ENCODE data around the gene CNBD2.
A peak's percentile ranks its signal among the peaks of the same experiment; 100 is the strongest.
"Not testable (repeated sequence)": the region's sequence is repeated elsewhere in the genome, so short reads cannot be mapped to it uniquely, and the experiment has no call there.

Gene CNBD2

DNA sequence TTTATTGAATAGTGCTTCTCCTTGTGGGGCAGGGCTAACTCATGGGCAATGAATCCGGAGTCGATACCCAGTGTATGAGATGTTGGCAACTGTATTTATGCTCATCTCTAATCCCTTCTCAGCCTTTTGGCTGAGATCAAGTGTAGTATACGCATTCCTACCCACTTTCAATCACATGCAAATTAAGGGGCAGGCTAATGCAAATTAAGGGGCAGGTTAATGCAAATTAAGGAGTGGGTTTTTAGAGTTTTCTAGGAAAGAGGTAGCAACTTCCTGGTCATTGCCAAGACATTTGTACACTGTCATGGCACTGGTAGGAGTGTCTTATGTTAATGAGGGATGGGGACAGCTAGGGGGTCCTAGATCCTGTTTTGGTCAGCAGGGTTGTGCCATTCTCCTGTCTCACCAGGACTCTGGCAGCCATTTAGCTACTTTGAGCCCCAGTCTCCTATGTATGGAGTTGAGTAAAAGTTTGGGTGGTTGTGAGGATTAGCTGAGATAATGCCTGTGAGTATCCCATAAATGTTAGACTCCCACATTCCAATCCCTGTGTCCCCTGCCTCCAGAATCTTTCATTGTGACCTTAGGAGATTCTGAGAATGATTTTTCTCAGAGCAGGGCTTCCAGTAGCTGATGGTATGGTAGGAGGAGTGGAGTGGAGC lies at the start of gene CNBD2:
CNBD2 (plus strand) TSS at position 612 of the 662 bp plus-strand sequence. CDS start 173 bp downstream, outside the sequence.
- DNase-seq: no peak

DNA sequence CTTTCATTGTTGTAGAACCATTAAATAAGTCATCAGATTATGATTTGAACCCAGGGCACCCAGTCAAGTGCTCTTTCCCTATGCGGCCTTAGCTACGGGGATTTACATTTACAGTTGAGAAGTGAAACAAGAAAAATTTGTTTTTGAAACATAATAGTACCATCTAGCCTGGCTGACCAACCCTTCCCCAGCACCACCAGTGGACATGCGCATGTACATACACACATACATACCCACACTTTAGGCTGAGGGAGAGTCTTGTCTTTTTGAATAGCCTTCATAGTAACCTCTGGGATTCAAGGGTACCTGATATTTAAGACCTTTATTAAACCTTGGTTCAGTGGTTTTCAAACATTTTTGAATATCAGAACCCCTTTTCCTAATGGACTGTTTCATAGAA lies 47.9 kb upstream of the CNBD2 start:
- DNase-seq: no peak

DNA sequence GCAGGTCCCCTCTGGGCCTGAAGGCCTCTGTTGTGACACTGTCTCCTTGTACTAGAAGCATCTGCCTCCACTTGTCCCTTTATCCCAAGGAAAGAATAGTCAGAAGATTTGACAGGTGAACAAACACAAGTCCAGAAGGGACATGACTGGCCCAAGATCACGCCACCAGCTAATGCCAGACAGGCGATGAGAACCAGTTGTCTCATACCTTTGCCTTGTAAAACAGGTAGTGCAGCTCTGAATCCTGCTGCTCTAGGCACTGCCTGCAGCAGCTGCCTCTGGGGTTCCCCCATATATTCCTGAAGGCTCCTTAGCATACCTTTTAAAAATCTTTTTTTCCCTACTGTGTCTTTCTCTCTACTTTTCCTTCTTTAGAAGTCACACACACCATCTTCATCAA lies 39.1 kb upstream of the CNBD2 start:
- no peak for DNase-seq

DNA sequence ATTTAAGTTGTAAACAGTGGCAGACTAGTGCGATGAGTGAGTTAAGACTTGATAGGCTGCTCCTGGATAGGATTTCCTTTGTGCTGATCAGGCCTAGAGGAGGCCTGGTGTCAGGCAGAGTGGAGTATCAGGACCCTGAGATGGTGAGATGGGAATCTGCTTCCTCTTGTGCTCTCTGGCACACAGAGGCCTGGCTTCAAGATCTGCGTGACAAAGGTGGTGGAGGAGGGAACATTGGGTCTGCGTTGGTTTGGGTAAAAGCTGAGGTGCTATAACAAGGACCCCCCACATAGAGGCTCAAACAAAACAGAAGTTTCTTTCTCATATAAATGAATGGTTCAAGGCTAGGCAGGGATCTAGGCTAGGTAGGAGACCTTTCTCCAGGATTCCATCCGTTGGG lies 34.3 kb upstream of the CNBD2 start:
- DNase-seq: no peak

DNA sequence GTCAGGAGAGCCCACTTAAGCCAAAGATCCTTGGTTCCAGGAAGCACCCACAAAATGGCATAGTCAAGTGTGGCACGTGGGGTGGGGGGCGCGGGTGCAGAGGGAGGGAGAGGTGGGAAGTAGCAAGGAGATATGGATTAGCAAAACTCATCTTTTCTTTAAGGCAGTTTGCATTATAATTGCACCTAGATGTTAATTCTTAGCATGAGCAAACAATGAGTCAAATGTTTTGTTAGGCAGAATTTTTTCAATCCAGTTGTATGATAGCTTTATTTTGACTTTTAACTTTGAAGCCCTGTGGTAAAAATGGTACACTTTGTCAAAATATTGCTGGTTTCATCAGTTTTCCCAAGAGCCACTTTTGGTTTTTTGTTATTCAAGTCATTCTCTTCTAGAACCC lies 29.1 kb upstream of the CNBD2 start:
- DNase-seq: no peak

DNA sequence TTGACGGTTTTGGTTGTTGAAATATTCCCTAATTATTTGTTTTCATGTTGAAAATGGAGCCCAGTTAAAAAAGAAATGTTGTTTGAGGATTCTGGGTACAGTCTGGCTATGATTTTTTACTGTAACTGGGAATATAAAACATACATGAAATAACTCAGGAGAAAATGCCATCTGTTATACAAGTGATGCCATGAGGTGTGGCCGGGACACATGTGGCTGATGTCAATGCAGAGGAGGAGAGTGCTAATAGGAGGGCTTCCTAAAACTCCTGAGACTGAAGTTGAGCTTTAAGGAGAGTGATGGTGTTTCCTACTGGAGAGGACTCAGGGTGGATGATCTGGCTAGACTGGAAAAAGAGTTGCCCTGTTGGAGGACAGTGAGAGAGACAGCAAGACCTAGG lies 26.8 kb upstream of the CNBD2 start:
- no peak for DNase-seq

DNA sequence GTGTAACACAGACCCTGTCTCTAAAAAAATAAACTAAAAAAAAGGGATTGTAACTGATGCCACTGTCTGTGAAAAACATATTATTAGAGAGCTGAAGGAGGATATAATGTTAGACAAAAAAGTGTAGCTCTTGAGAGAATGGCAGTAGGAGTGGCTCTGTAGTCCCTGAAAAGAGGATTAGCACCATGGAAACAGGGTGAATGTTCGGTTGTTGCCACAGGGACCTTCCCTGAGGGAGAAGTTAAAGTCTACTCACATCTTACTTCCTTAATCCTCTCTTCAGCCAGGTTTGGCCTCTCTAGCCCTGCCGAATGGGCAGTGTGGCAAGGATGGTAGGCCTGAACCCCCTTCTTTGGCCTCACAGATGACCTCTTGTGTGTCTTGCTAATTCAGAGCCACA lies 26.1 kb upstream of the CNBD2 start:
- DNase-seq: no peak

DNA sequence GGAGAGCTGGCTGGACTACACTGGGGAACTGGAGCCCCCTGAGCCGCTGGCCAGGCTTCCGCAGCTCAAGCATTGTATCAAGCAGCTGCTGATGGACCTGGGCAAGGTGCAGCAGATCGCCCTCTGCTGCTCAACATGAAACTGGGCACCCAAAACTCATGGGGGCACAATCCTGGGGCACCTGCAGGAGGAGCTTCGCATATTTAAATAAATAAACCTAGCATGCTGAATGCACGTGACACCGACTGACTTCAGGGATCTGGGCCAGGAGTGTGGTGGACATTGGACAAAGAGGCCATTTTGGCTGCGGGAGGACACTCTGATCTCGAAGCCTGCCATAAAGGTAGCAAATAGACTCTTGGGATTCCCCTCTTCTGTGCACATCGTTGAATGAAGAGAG lies 20.9 kb upstream of the CNBD2 start:
- peak; percentile 9 for DNase-seq

DNA sequence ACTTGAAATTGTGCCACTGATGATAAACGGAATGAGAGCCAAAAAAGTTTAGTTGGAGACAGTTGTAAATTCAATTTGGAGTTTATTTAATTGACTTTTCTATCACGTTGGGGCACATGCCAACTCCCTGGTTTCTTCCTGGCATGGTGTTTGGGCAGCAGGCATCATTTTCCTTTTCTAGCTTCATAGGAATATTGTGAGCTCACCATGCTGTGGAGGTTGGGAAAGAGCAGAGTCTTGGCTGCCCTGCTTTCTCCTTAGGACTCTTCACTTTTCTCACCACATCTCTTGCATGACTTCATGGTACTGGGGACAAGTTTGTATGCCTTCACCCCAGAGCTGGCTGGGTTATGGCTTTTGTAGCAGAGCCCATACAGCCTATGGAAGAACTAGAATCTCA lies 20.5 kb upstream of the CNBD2 start:
- peak; percentile 15 for DNase-seq

DNA sequence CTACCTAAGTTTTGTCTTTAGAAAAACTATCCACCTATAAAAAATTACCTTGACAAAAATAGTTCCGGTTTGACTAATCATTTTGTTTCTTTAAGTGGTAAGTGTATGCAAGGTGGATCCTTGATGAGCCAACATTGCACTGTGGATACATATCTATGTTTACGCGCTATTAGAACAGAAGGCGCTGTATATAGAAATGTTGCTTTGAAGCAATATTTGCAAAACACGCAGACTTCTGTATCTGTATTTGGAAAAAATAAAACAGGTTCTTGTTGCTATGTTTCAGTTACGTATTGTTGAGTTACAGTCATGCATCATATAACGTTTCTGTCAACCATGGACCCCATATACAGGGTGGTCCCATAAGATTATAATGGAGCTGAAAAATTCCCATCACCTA lies 18.3 kb upstream of the CNBD2 start:
- no peak for DNase-seq

DNA sequence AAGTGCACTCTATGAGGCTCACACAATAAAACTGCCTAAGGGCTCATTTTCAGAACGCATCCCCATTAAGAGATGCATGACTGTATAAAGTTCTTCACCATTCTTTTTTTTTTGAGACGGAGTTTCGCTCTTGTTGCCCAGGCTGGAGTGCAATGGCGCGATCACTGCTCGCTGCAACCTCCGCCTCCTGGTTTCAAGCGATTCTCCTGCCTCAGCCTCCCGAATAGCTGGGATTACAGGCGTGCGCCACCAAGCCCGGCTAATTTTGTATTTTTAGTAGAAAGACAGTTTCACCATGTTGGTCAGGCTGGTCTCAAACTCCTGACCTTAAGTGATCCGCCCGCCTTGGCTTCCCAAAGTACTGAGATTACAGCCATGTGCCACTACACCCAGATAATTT lies 16.3 kb upstream of the CNBD2 start:
- not testable (repeated sequence) for DNase-seq

DNA sequence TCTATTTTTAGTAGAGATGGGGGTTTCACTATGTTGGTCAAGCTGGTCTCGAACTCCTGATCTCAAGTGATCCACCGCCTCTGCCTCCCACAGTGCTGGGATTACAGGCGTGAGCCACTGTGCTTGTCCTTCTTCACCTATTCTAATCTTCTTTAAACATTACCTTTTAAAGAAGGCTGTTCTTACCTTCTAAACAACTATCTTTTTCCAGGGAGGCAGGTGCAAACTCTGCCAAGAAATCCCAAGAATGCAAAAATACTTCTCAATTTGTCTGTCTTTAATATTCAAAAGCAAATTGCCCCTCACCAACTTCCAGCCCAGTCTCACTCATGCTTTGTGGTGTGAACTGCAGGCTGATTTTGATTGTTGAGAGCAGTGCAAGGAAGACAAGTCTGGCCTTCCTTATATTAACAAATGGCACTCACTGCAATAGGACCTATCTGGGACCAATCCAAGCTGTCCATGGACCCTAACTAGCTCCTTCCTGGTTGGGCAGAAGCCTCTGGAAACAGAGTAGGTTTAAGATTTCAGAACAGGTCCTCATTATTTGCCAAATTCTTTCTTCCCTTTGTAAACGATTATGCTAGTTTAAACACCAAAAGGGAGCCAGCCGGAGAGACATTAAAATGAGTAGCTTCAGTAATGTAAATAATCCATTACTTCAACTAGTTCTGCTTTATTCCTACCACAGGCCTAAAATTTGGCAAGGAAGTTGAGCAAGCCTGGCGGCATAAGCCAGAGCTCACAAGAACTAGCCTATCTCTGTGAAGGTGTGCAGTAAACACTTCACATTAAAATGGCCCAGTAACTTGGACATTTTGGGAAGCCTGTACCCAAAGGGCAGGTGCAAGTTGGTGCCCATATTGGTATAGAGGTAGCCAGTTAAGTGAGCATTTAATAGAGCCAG lies 15.7 kb upstream of the CNBD2 start:
- DNase-seq: peak; percentile 9

DNA sequence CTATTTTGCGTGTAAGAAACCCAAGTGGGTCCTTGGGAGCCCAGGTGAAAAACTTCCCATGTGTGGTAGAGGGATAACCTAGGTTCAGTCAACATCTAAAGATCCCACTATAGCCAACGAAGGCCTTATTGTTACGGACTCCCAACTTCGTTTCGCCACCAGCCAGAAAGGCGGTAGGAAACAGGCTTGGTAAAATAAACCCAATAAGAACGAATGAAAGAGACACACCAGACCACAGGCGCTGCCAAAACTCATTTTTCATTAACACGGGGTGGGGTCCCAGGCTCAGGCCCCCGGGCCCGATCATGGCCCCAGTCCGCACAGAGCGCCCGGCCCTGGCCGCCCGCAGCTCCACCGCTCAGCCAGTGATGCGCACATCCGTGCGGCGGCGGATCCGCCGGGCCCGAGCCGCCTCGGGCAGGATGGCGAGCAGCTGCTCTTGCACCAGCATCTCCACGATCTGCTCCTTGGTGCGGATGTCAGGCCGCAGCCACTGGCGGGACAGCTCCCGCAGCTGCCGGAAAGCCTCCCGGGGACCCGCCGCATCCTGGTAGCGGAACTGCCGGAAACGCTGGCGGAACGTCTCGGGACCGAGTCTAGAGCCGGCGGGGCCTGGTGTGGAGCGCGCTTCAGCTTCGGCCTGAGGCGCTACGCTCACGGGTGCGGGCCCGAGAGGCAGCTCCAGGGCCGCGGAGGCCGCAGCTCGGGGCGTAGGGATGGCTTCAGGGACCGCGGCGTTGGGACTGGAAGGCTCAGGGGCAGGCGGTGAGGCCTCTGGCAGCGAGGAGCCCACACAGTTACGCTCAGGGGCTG lies 14.8 kb upstream of the CNBD2 start:
- peak; percentile 33 for DNase-seq

DNA sequence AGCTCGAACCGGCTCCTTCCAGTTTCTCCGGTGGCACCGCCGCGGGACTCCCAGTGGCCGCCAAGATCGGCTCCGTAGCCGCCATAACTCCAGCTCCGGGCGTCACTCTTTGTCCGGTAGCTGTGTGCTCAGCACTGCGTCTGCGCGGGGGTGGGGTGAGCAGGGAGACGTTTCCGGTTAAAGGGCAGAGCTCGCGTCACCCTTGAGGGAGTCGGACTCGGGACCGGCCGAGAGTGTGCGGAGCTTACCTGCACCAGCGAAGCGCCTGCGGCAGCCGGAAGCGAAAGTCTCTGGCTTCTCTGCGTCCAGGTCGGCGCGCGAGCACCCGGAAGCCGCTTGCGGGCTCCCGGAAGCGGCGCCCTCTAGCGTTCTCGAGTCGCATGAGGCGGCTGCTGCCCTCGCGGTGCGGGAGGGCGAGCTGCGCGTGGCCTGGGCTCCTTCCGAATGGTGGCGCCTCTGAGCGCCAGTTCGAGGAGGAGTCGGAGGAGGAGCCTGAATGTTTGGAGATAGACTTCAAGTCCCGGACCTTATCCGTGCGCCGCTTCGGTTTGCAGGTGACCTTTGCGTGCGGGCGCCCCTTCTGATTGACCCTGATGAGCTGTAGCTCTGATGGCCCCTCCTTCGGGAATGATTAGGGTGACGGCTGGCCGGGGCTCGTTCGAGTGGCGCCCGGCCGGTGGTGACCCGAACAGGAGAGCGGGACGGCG lies 14.0 kb upstream of the CNBD2 start, which contains the start of gene SCAND1:
SCAND1 (minus strand) TSS at position 303 of the 707 bp plus-strand sequence; CDS start at position 85, 218 bp downstream.
- DNase-seq: peak; percentile 96

DNA sequence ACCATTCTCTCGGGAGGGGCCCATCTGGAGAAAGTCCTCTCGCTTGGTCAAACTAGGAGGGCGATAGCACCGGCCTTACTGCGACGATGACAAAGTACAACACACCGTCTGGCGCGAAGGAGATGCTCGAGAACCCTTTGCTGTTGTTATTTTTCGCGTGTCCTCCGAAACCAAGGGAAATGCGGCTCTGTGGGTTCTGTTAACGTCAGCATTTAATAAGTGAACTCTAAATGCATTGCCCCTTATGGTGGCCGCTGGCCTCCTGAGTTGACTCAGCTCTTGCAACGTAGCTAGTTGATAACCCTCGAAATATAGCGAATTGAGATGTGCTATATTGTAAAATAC lies 13.5 kb upstream of the CNBD2 start:
- DNase-seq: peak; percentile 24

DNA sequence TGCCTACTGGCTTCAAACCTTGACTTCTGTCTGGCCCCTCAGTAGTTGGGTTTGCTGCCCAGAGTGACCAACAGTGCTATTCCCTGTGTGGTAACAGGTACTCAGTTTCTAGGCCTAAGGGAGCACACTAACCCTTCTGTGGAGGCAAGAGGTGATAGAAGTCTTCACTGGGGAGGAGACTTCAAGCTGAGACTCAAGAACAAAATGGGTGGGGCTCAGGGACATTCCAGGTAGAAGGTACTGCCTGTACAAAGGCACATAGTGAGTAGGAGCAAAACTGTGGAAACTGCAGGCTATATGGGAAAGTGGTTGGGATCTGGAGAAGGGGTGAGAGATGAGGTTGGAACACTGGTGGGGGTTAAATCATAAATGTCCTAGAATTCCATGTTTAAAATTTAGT lies 11.8 kb upstream of the CNBD2 start:
- DNase-seq: no peak

DNA sequence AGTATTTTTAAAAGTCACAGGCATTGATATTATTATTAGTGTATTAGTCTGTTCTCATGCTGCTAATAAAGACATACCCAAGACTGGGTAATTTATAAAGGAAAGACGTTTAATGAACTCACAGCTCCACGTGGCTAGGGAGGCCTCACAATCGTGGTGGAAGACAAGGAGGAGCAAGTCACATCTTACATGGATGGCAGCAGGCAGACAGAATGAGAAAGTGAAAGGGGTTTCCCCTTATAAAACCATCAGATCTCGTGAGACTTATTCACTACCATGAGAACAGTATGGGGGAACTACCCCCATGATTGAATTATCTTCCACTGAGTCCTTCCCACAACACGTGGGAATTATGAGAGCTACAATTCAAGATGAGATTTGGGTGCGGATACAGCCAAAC lies 9.1 kb upstream of the CNBD2 start:
- not testable (repeated sequence) for DNase-seq

DNA sequence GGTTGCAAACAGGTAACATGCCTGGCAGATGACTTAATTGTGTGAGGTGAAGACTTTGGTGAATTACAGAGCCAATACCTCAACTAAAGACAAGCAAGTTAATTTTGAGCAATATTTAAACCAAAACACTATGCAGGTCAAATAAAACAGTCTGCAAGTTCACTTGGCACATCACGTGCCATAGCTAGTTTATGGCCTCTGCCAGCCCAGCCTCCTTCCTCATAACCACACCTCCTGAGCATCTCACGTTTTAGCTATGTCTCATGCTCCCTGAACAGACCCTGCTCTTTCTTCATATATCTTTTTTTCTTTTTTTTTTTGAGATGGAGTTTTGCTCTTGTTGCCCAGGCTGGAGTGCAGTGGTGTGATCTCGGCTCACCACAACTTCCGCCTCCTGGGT lies 4.5 kb upstream of the CNBD2 start:
- no peak for DNase-seq

DNA sequence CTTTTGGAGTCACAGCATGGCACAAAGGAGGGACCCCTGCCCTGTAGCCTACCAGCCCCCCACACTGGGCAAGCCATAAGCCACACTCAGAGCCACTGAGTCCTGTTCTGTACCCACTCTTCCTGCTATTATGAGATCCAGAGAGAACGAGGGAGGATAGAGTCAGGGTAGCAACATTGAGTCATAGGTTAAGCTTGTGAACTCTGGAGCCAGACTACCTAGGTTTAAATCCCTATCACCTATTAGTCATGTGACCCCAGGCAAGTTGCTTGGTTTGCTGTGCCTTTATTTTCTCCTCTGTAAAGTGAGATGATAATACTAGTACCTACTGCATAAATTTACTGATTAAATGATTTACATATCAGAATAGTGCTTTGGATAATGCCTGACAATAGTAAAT lies 540 bp downstream of the CNBD2 start:
- DNase-seq: no peak

DNA sequence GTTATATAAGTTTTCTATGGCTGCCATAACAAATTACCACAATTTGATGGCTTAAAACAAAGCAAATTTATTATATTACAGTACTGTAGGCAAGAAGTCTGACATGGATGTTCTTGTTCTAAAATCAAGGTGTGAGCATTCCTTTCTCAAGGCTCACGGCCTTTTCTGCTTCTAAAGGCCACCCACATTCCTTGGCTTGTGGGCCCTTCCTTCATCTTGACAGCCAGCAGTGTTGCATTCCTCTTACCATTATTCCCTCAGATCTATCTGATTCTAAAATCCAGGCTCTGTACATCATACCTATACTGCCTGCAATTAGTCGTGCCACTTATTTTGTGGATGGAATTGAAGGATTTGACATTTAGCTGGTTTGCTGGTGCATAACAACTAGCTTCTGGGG lies 3.6 kb downstream of the CNBD2 start:
- no peak for DNase-seq

DNA sequence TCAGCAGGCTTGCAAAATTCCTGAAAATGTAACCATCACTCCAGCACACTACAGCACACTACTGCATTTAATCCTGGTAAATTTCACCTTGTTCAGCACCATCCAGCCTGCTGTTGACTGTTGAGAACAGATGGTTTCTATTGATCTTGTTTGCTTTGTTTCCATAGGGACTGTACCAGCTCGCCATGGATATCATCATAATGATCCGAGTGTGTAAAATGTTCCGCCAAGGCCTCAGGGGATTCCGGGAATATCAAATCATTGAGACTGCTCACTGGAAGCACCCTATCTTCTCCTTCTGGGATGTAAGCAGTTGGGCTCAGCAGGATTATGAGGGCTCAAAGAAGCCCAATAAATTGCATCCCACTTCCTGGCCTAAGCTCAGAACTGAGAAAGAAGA lies 4.1 kb downstream of the CNBD2 start:
- no peak for DNase-seq

DNA sequence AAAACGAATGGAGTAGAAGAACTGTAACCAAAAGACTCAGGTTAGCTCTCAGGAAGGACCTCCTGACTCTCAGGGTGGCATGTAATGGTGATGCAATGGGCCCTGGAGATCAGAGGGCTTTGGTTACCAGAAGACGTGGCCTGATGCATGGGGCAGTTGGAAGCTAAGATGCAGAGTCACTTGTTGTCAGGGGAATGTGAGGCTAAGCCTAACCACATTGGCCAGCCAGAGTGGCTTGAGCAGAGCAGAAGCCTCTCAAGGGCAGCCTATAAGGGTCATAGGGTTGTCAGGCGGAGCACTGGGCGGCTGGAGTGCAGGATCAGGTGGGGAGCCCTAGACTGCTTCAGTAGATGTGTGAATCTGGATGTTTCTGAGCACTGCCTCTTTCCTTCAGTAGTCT lies 5.9 kb downstream of the CNBD2 start:
- DNase-seq: no peak
